ENCODE measurements around the gene SGCA.

Gene SGCA

GRCh38 chr17:50149091-50149416, 16.8 kb upstream of the SGCA start:
- no peak for DNase-seq (ENCODE audit: low read depth in 2 of 2)

GRCh38 chr17:50149417-50150353, 16.1 kb upstream of the SGCA start:
- no peak for DNase-seq (ENCODE audit: low read depth in 2 of 2)

- DNase-seq (ENCODE audit: low read depth in 2 of 2), result no peak
These were observed 15.3 kb upstream of the SGCA start, which contains the start of gene PPP1R9B for GRCh38 chr17:50150354-50151040. Gene PPP1R9B (minus strand): TSS chr17:50150677. CDS start chr17:50150513, 164 bp downstream.

- DNase-seq (ENCODE audit: low read depth in 2 of 2), result peak; percentile 70 to 87
These were observed 14.5 kb upstream of the SGCA start for GRCh38 chr17:50151041-50151936.

- DNase-seq (ENCODE audit: low read depth in 2 of 2), result peak in 1 of 2 experiments; percentile 42
These were observed 13.8 kb upstream of the SGCA start for GRCh38 chr17:50151937-50152547.

GRCh38 chr17:50152736-50153135, 13.1 kb upstream of the SGCA start:
- DNase-seq (ENCODE audit: low read depth in 2 of 2), result no peak

- no peak for DNase-seq (ENCODE audit: low read depth in 2 of 2)
These were observed 11.9 kb upstream of the SGCA start for GRCh38 chr17:50153650-50154575.

GRCh38 chr17:50154604-50155003, 11.2 kb upstream of the SGCA start:
- no peak for DNase-seq (ENCODE audit: low read depth in 2 of 2)

- no peak for DNase-seq (ENCODE audit: low read depth in 2 of 2)
These were observed 10.5 kb upstream of the SGCA start for GRCh38 chr17:50155115-50155819.

- no peak for DNase-seq (ENCODE audit: low read depth in 2 of 2)
These were observed 7.9 kb upstream of the SGCA start for GRCh38 chr17:50157891-50158290.

- peak; percentile 94 to 95 for DNase-seq (ENCODE audit: low read depth in 2 of 2)
These were observed 4.5 kb upstream of the SGCA start for GRCh38 chr17:50161023-50161910.

- DNase-seq (ENCODE audit: low read depth in 2 of 2), result no peak
These were observed 3.9 kb upstream of the SGCA start for GRCh38 chr17:50161911-50162288.

GRCh38 chr17:50162466-50163254, 3.1 kb upstream of the SGCA start:
- DNase-seq (ENCODE audit: low read depth in 2 of 2), result no peak

GRCh38 chr17:50163843-50164696, 1.7 kb upstream of the SGCA start:
- DNase-seq (ENCODE audit: low read depth in 2 of 2), result no peak

GRCh38 chr17:50164697-50164988, 1.2 kb upstream of the SGCA start:
- no peak for DNase-seq (ENCODE audit: low read depth in 2 of 2)

- DNase-seq (ENCODE audit: low read depth in 2 of 2), result no peak
These were observed 739 bp upstream of the SGCA start for GRCh38 chr17:50165066-50165465.

GRCh38 chr17:50165466-50165865, 339 bp upstream of the SGCA start:
- no peak for DNase-seq (ENCODE audit: low read depth in 2 of 2)
